GM23248 (cell line): ENCODE data around the gene SH3RF3. TPM values are rescaled to one million over a fixed set of nuclear protein-coding genes. Genes with fewer than 3 reads are reported as not detected.

ENCODE experiments used
- DNase-seq: peaks from one replicate; pipeline ENCODE4 v3.0.0-alpha.2; 2015
- H2AFZ ChIP-seq: fragments of 200-600 bp; sonication (generic); 2 replicates; pipeline ENCODE4 v1.6.1; 2016; ENCODE audit warnings: antibody characterized with exemption
- H3F3A ChIP-seq: fragments of 200-600 bp; sonication (generic); 2 replicates; pipeline ENCODE4 v1.6.1; 2016; ENCODE audit warnings: mild to moderate bottlenecking, antibody characterized with exemption, mixed run types; ENCODE audit not compliant: insufficient read depth
- H3K27ac ChIP-seq: fragments of 200-600 bp; sonication (generic); 2 replicates; pipeline ENCODE4 v1.5.1; 2016; ENCODE audit warnings: mild to moderate bottlenecking
- H3K27me3 ChIP-seq: fragments of 200-600 bp; sonication (generic); replicated peaks from 2 replicates; pipeline ENCODE4 v1.6.1; 2016; ENCODE audit warnings: mild to moderate bottlenecking; ENCODE audit not compliant: insufficient read depth
- H3K36me3 ChIP-seq: fragments of 200-600 bp; sonication (generic); 2 replicates; pipeline ENCODE4 v1.6.1; 2016; ENCODE audit warnings: low read depth, mild to moderate bottlenecking
- H3K4me1 ChIP-seq: fragments of 200-600 bp; sonication (generic); 2 replicates; pipeline ENCODE4 v1.6.1; 2016; ENCODE audit warnings: mild to moderate bottlenecking; ENCODE audit not compliant: insufficient read depth
- H3K4me2 ChIP-seq: fragments of 200-600 bp; sonication (generic); one replicate; pipeline ENCODE4 v1.6.1; 2016; ENCODE audit warnings: mild to moderate bottlenecking; ENCODE audit not compliant: unreplicated experiment
- H3K4me3 ChIP-seq: fragments of 200-600 bp; sonication (generic); 2 replicates; pipeline ENCODE4 v1.5.1; 2016; ENCODE audit warnings: mild to moderate bottlenecking
- H3K79me2 ChIP-seq: fragments of 200-600 bp; sonication (generic); 2 replicates; pipeline ENCODE4 v1.6.1; 2016; ENCODE audit warnings: mild to moderate bottlenecking; ENCODE audit not compliant: insufficient read depth
- H3K9ac ChIP-seq: fragments of 200-600 bp; sonication (generic); 2 replicates; pipeline ENCODE4 v1.6.1; 2016; ENCODE audit warnings: mild to moderate bottlenecking
- H3K9me2 ChIP-seq: fragments of 200-600 bp; sonication (generic); 2 replicates; pipeline ENCODE4 v1.6.1; 2016; ENCODE audit warnings: mixed run types, mild to moderate bottlenecking, moderate library complexity; ENCODE audit not compliant: insufficient read depth
- H3K9me3 ChIP-seq: fragments of 200-600 bp; sonication (generic); one replicate; pipeline ENCODE4 v1.6.1; 2017; ENCODE audit warnings: low read depth
- H4K20me1 ChIP-seq: fragments of 200-600 bp; sonication (generic); 2 replicates; pipeline ENCODE4 v1.6.0; 2016; ENCODE audit not compliant: insufficient read depth
- EZH2 ChIP-seq: fragments of 200-600 bp; sonication (generic); IDR thresholded peaks from 2 replicates; pipeline ENCODE4 v1.6.1; 2018; ENCODE audit warnings: antibody characterized with exemption, mild to moderate bottlenecking; ENCODE audit not compliant: insufficient read depth, poor library complexity, severe bottlenecking
- EZH2phosphoT487 ChIP-seq: fragments of 200-600 bp; sonication (generic); IDR thresholded peaks from 2 replicates; pipeline ENCODE4 v1.6.1; 2018; ENCODE audit warnings: antibody characterized with exemption, moderate library complexity, mild to moderate bottlenecking, low read depth; ENCODE audit not compliant: insufficient read depth
- WGBS, 2 experiments: methylation state at CpG; one replicate each; pipeline ENCODE4 v1.1.6; 2015 to 2017; ENCODE audit warnings: low lambda C conversion rate in 2 of 2, low coverage in 1 of 2; ENCODE audit errors: missing lambda C conversion rate in 2 of 2; 5-methylcytosine and 5-hydroxymethylcytosine counted together
- in situ Hi-C: fragments of 300-500 bp; cut with MboI; formaldehyde crosslinking; loops from 2 replicates; pipeline ENCODE4 v1.15.0; 2020
- polyA plus RNA-seq: library from polyadenylated mRNA; unstranded; fragments of >200 nt; fragmentation: Nextera tagmentation; extraction: Ambion mirVana; gene quantifications from 2 replicates; pipeline ENCODE4 v1.2.1, GENCODE V29; 2016
- total RNA-seq: library from RNA; depleted of rRNA; stranded (reverse); fragments of >200 nt; shearing (Covaris generic); gene quantifications from 2 replicates; pipeline ENCODE4 v1.2.3, GENCODE V29; 2014

SH3RF3 gene
- total and polyA plus RNA-seq, 2 experiments from 2014 or later: 1.5 to 5.2 TPM

GRCh38 chr2:109081374-109081773 lies 47.6 kb upstream of the SH3RF3 start:
- in situ Hi-C loops: no loop called here
- WGBS, 2 experiments: 3 to 10% methylated on average over 8 of the region's 8 CpGs
- no peak overlapping the region for H3K4me2 ChIP-seq
- no peaks in the 10 kb centered on the region for H3K36me3 ChIP-seq
- H3K9ac ChIP-seq: no peak overlapping the region
- no peaks in the 10 kb centered on the region for H4K20me1 ChIP-seq
- H3K4me1 ChIP-seq: no peaks in the 10 kb centered on the region
- no peaks in the 10 kb centered on the region for H3K9me2 ChIP-seq
- H3K27ac ChIP-seq: no peak overlapping the region
- no peak for TF ChIP-seq EZH2phosphoT487
- TF ChIP-seq EZH2: no peak
- H3K79me2 ChIP-seq: no peaks in the 10 kb centered on the region
- DNase-seq: no peak
- no peaks in the 10 kb centered on the region for H3K9me3 ChIP-seq
- no peak overlapping the region for H2AFZ ChIP-seq
- no peaks in the 10 kb centered on the region for H3F3A ChIP-seq
- peaks cover 48% of the 10 kb centered on the region for H3K27me3 ChIP-seq
- no peak overlapping the region for H3K4me3 ChIP-seq

- no peak overlapping the region for H3K9ac ChIP-seq
- H3K9me3 ChIP-seq: no peaks in the 10 kb centered on the region
- no peaks in the 10 kb centered on the region for H3F3A ChIP-seq
- in situ Hi-C loops: no loop called here
- no peak overlapping the region for H2AFZ ChIP-seq
- no peaks in the 10 kb centered on the region for H3K36me3 ChIP-seq
- DNase-seq: no peak
- no peaks in the 10 kb centered on the region for H4K20me1 ChIP-seq
- no peaks in the 10 kb centered on the region for H3K9me2 ChIP-seq
- H3K27ac ChIP-seq: no peak overlapping the region
- 31 to 42% methylated on average over 3 to 4 of the region's 4 CpGs for WGBS, 2 experiments
- H3K4me2 ChIP-seq: no peak overlapping the region
- H3K4me1 ChIP-seq: no peaks in the 10 kb centered on the region
- TF ChIP-seq EZH2 (no peak), EZH2phosphoT487 (no peak)
- no peak overlapping the region for H3K4me3 ChIP-seq
- H3K27me3 ChIP-seq: peaks cover 47% of the 10 kb centered on the region
- no peaks in the 10 kb centered on the region for H3K79me2 ChIP-seq
These were observed 45.2 kb upstream of the SH3RF3 start for GRCh38 chr2:109083771-109084170.

DNA sequence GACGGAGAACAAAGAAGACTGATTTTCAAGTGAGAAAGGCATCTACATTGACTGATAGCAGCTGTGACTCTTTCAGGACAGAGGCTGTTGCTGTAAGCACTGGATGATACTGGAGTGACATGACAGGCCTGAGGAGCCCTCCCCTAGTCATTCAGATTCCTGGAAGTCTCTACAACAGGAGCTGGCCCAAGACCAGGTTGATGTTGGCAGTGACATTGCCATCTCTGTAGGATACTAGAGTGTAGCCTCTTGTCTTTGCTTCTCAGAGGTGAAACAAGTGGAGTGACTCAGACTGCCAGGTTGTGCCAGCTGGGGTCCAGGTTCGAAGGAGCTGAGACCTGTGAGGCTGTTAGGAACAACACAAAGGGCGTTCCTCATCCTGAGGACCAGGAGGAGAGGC lies 44.7 kb upstream of the SH3RF3 start:
- in situ Hi-C loops: no loop called here
- Histone ChIP-seq H3K27ac (no peak overlapping the region), H3K9me3 (no peaks in the 10 kb centered on the region), H3K9ac (no peak overlapping the region), H3F3A (no peaks in the 10 kb centered on the region), H3K4me2 (no peak overlapping the region), H2AFZ (no peak overlapping the region), H4K20me1 (no peaks in the 10 kb centered on the region), H3K4me1 (no peaks in the 10 kb centered on the region), H3K4me3 (no peak overlapping the region), H3K36me3 (no peaks in the 10 kb centered on the region), H3K9me2 (no peaks in the 10 kb centered on the region), H3K27me3 (peaks cover 43% of the 10 kb centered on the region), H3K79me2 (no peaks in the 10 kb centered on the region)
- TF ChIP-seq EZH2phosphoT487: no peak
- TF ChIP-seq EZH2: no peak
- DNase-seq: no peak
- WGBS, 2 experiments: 70 to 88% methylated on average over 3 of the region's 3 CpGs

- Histone ChIP-seq H3K27me3 (peaks cover 34% of the 10 kb centered on the region), H3K79me2 (no peaks in the 10 kb centered on the region), H3K4me1 (no peaks in the 10 kb centered on the region), H2AFZ (no peak overlapping the region), H3K36me3 (no peaks in the 10 kb centered on the region), H3K4me3 (no peak overlapping the region), H3K9me3 (no peaks in the 10 kb centered on the region), H3F3A (no peaks in the 10 kb centered on the region), H3K9me2 (no peaks in the 10 kb centered on the region), H3K9ac (no peak overlapping the region), H3K4me2 (no peak overlapping the region), H3K27ac (no peak overlapping the region), H4K20me1 (no peaks in the 10 kb centered on the region)
- TF ChIP-seq EZH2: no peak
- TF ChIP-seq EZH2phosphoT487: no peak
- DNase-seq: no peak
- WGBS, 2 experiments: 62% methylated on average over 11 of the region's 11 CpGs
- in situ Hi-C loops: no loop called here
These were observed 42.9 kb upstream of the SH3RF3 start for GRCh38 chr2:109085912-109086742.

DNA sequence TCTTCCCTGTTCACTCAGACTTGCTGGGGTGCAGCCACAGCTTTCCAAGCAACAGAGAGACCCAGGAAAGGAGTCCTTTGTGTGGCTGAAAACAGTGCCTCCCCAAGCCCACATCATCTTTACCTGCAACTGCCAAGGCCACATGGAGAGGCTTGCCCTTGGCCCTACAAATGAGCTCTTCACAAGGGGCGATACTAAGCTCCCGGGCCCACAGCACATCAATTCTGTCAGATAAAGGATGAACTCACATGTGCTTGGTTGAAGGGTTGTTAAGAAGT lies 42.3 kb upstream of the SH3RF3 start:
- 42 to 56% methylated on average over 2 of the region's 2 CpGs for WGBS, 2 experiments
- H3K79me2 ChIP-seq: no peaks in the 10 kb centered on the region
- no peak overlapping the region for H2AFZ ChIP-seq
- no peak overlapping the region for H3K9ac ChIP-seq
- no peak for TF ChIP-seq EZH2
- TF ChIP-seq EZH2phosphoT487: no peak
- no peaks in the 10 kb centered on the region for H4K20me1 ChIP-seq
- H3K4me1 ChIP-seq: no peaks in the 10 kb centered on the region
- no peaks in the 10 kb centered on the region for H3K9me3 ChIP-seq
- H3K27ac ChIP-seq: no peak overlapping the region
- no peaks in the 10 kb centered on the region for H3F3A ChIP-seq
- no peak overlapping the region for H3K4me3 ChIP-seq
- in situ Hi-C loops: no loop called here
- H3K36me3 ChIP-seq: no peaks in the 10 kb centered on the region
- H3K4me2 ChIP-seq: no peak overlapping the region
- DNase-seq: no peak
- H3K27me3 ChIP-seq: peaks cover 28% of the 10 kb centered on the region
- no peaks in the 10 kb centered on the region for H3K9me2 ChIP-seq
